Lower lobe of right lung (tissue), 2 donors: ENCODE data around the gene DENND5B. TPM values are rescaled to one million over a fixed set of nuclear protein-coding genes. Genes with fewer than 3 reads are reported as not detected.

Source experiments
- ATAC-seq, 2 donors: fragments of 200-7000 bp; cut with Tn5 transposase; one replicate each; pipeline ENCODE4 v1.9.1; 2020 to 2022; ENCODE audit warnings: mild to moderate bottlenecking in 2 of 2, moderate library complexity in 2 of 2
- DNase-seq: peaks from one replicate; pipeline ENCODE4 v3.0.0-alpha.2; 2020
- H3K27ac ChIP-seq: fragments of 200-600 bp; one replicate; pipeline ENCODE4 v1.8.0; 2022
- H3K27me3 ChIP-seq: fragments of 200-600 bp; one replicate; pipeline ENCODE4 v1.8.0; 2022; ENCODE audit warnings: low read depth
- H3K36me3 ChIP-seq: fragments of 200-600 bp; one replicate; pipeline ENCODE4 v1.8.0; 2022; ENCODE audit warnings: mild to moderate bottlenecking
- H3K4me1 ChIP-seq: fragments of 200-600 bp; one replicate; pipeline ENCODE4 v1.8.0; 2022
- H3K4me3 ChIP-seq: fragments of 200-600 bp; one replicate; pipeline ENCODE4 v1.8.0; 2022; ENCODE audit warnings: mild to moderate bottlenecking
- H3K9me3 ChIP-seq: fragments of 200-600 bp; one replicate; pipeline ENCODE4 v1.8.0; 2022
- intact Hi-C: fragments of 100-400 bp; cut with DNase I; formaldehyde crosslinking; loops from one replicate; pipeline ENCODE4 v1.11.0; 2022
- total RNA-seq: library from RNA; stranded (reverse); fragmentation: NEBNext Ultra II Directional; extraction: Animal tissue kit (Norgen Biotek cat#: 25700); gene quantifications from one replicate; pipeline ENCODE4 v1.2.1, GENCODE V29; 2021
- TF ChIP-seq, protein P1 (sequence below): fragments of 200-600 bp; IDR thresholded peaks from one replicate; pipeline ENCODE4 v1.8.0; 2022; ENCODE audit warnings: antibody characterized with exemption, mild to moderate bottlenecking
- donor health status: DM: no; HTN: yes; CAD: no; lungs with severe emphysema.

DENND5B gene
- total RNA-seq, 1 donor from 2014 or later, result 6.0 TPM

DNA sequence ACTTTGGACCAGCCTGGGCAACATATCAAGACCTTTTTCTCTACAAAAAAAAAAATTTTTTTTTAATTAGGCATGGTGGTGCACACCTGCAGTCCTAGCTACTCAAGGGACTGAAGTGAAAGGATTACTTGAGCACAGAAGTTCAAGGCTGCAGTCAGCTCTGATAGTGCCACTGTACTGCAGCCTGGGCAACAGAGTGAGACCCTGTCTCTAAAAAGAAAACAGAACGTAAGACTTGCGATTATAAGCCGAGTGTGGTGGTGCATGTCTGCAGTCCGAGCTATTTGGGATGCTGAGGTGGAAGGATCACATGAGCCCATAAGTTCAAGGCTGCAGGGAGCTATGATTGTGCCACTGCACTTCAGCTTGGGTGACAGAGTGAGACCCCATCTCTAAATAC, 76.0 kb downstream of the DENND5B start:
- Histone ChIP-seq H3K36me3 (no peaks in the 10 kb centered on the region), H3K4me1 (peaks cover 9% of the 10 kb centered on the region), H3K9me3 (no peaks in the 10 kb centered on the region), H3K4me3 (no peak overlapping the region), H3K27me3 (no peaks in the 10 kb centered on the region), H3K27ac (no peak overlapping the region)
- intact Hi-C loops, result no loop called here
- TF ChIP-seq, protein P1, sequence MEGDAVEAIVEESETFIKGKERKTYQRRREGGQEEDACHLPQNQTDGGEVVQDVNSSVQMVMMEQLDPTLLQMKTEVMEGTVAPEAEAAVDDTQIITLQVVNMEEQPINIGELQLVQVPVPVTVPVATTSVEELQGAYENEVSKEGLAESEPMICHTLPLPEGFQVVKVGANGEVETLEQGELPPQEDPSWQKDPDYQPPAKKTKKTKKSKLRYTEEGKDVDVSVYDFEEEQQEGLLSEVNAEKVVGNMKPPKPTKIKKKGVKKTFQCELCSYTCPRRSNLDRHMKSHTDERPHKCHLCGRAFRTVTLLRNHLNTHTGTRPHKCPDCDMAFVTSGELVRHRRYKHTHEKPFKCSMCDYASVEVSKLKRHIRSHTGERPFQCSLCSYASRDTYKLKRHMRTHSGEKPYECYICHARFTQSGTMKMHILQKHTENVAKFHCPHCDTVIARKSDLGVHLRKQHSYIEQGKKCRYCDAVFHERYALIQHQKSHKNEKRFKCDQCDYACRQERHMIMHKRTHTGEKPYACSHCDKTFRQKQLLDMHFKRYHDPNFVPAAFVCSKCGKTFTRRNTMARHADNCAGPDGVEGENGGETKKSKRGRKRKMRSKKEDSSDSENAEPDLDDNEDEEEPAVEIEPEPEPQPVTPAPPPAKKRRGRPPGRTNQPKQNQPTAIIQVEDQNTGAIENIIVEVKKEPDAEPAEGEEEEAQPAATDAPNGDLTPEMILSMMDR, result no peak
- ATAC-seq, result no peak
- DNase-seq, result no peak

GRCh38 chr12:31510034-31510433, 80.9 kb downstream of the DENND5B start:
- Histone ChIP-seq H3K4me1 (no peaks in the 10 kb centered on the region), H3K36me3 (no peaks in the 10 kb centered on the region), H3K27me3 (no peaks in the 10 kb centered on the region), H3K9me3 (no peaks in the 10 kb centered on the region), H3K4me3 (no peak overlapping the region), H3K27ac (no peak overlapping the region)
- intact Hi-C loops, result no loop called here
- TF ChIP-seq, protein P1, result no peak
- ATAC-seq, result no peak
- DNase-seq, result no peak

GRCh38 chr12:31508436-31509150, 82.3 kb downstream of the DENND5B start:
- no peak for DNase-seq
- Histone ChIP-seq H3K27ac (no peak overlapping the region), H3K9me3 (peaks cover 5% of the 10 kb centered on the region), H3K4me1 (no peaks in the 10 kb centered on the region), H3K36me3 (no peaks in the 10 kb centered on the region), H3K27me3 (no peaks in the 10 kb centered on the region), H3K4me3 (no peak overlapping the region)
- no peak for ATAC-seq
- intact Hi-C loops, result no loop called here
- TF ChIP-seq, protein P1, result no peak

DNA sequence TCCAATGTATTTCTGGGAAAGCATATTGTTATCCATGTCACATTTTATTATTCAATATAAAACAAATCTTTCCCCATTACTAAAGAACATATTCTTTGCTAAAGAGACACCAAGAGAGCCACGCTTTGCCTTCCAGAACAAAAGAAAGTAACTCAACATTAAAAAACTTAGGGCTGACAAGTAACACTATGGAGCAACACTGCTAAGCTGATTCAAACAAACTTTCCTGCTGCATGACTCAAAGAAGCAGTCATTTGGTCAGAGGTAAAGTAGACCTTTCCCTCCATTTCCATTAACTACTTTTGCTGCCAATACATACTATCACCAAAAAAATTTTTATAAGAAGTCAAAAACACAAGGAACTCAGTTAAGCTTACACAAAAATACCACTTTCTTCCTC, 83.0 kb downstream of the DENND5B start:
- peaks cover 5% of the 10 kb centered on the region for H3K9me3 ChIP-seq
- no peaks in the 10 kb centered on the region for H3K27me3 ChIP-seq
- TF ChIP-seq, protein P1, result no peak
- no peaks in the 10 kb centered on the region for H3K36me3 ChIP-seq
- H3K4me1 ChIP-seq, result no peaks in the 10 kb centered on the region
- no peak for DNase-seq
- H3K27ac ChIP-seq, result no peak overlapping the region
- intact Hi-C loops, result no loop called here
- no peak for ATAC-seq
- no peak overlapping the region for H3K4me3 ChIP-seq

DNA sequence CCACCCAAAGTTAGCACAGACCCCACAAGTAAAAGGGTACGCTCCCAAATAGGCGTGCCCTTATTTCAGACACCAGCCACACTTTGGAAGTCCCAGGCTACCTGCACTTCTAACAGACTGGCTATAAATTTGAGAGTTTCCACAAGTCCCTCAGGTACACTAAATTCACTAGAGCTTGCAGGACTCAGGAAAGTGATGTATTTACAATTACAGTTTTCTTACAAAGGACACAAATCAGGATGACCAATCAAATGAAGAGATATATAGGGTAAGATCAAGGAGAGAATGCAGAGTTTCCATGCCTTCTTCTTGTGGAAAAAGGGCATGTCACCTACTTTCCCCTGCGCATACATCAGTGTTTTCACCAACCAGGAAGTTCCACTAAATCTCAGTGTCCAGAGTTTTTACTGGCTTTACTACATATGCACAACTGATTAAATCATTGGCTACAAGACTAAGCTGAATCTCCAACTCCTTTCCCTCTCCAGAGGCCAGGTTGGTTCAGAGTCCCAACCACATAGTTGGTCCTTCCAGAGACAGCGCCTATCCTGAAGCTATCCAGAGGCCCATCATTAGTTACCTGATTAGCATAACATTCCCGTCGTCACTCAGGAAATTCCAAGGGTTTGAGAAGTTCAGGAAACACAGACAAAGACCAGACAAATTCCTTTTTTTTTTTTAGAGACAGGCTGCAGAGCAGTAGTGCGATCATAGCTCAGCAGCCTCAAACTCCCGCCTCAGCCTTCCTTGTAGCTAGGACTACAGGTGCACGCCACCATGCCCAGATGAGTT, 84.2 kb downstream of the DENND5B start:
- no peaks in the 10 kb centered on the region for H3K27me3 ChIP-seq
- TF ChIP-seq, protein P1, result no peak
- H3K9me3 ChIP-seq, result peaks cover 5% of the 10 kb centered on the region
- no peaks in the 10 kb centered on the region for H3K4me1 ChIP-seq
- H3K27ac ChIP-seq, result no peak overlapping the region
- H3K36me3 ChIP-seq, result no peaks in the 10 kb centered on the region
- intact Hi-C loops, result no loop called here
- DNase-seq, result no peak
- no peak overlapping the region for H3K4me3 ChIP-seq
- no peak for ATAC-seq
